OCI-LY1 (cell line): ENCODE data around the gene NOL8.

ENCODE experiments used
- H2AFZ ChIP-seq: fragments of 200-600 bp; sonication (generic), shearing (Covaris generic); 2 replicates; pipeline ENCODE4 v1.6.0; 2014; ENCODE audit warnings: antibody characterized with exemption, mild to moderate bottlenecking, low read length
- H3F3A ChIP-seq: fragments of 200-600 bp; sonication (generic), shearing (Covaris generic); 2 replicates; pipeline ENCODE4 v1.6.0; 2014; ENCODE audit warnings: mild to moderate bottlenecking, antibody characterized with exemption, low read length, moderate library complexity; ENCODE audit not compliant: insufficient read depth
- H3K27ac ChIP-seq: fragments of 200-600 bp; sonication (generic); 2 replicates; pipeline ENCODE4 v1.5.1; 2014; ENCODE audit warnings: low read length, mixed run types, mild to moderate bottlenecking, low read depth; ENCODE audit not compliant: poor library complexity, severe bottlenecking
- H3K27me3 ChIP-seq: fragments of 200-600 bp; sonication (generic); 2 replicates; pipeline ENCODE4 v1.6.0; 2014; ENCODE audit warnings: antibody characterized with exemption, mild to moderate bottlenecking, low read length, moderate library complexity; ENCODE audit not compliant: insufficient read depth
- H3K36me3 ChIP-seq: fragments of 200-600 bp; sonication (generic); 2 replicates; pipeline ENCODE4 v1.6.1; 2014; ENCODE audit warnings: mild to moderate bottlenecking, antibody characterized with exemption, low read length, moderate library complexity, mixed read lengths; ENCODE audit not compliant: insufficient read depth
- H3K4me1 ChIP-seq: fragments of 200-600 bp; sonication (generic); 2 replicates; pipeline ENCODE4 v1.5.1; 2014; ENCODE audit warnings: mild to moderate bottlenecking, low read length, moderate library complexity; ENCODE audit not compliant: insufficient read depth, severe bottlenecking
- H3K4me2 ChIP-seq: fragments of 200-600 bp; sonication (generic), shearing (Covaris generic); 2 replicates; pipeline ENCODE4 v1.6.1; 2014; ENCODE audit warnings: low read length
- H3K4me3 ChIP-seq: fragments of 200-600 bp; sonication (generic); 2 replicates; pipeline ENCODE4 v1.5.1; 2014; ENCODE audit warnings: low read length, low read depth, mild to moderate bottlenecking, mixed read lengths; ENCODE audit not compliant: poor library complexity, severe bottlenecking
- H3K79me2 ChIP-seq: fragments of 200-600 bp; shearing (Covaris generic); 2 replicates; pipeline ENCODE4 v1.6.1; 2016; ENCODE audit warnings: mixed run types, low read length, mixed read lengths; ENCODE audit not compliant: insufficient read depth
- H3K9ac ChIP-seq: fragments of 200-600 bp; sonication (generic), shearing (Covaris generic); 2 replicates; pipeline ENCODE4 v1.6.1; 2014; ENCODE audit warnings: mild to moderate bottlenecking, low read length, mixed read lengths
- H3K9me2 ChIP-seq: fragments of 200-600 bp; sonication (generic), shearing (Covaris generic); 2 replicates; pipeline ENCODE4 v1.6.1; 2014; ENCODE audit warnings: low read depth, mild to moderate bottlenecking, low read length, mixed read lengths
- H3K9me3 ChIP-seq: fragments of 200-600 bp; shearing (Covaris generic); 2 replicates; pipeline ENCODE4 v1.6.1; 2014; ENCODE audit warnings: low read length, mixed read lengths
- H4K20me1 ChIP-seq: fragments of 200-600 bp; sonication (generic), shearing (Covaris generic); 2 replicates; pipeline ENCODE4 v1.6.0; 2016; ENCODE audit warnings: mild to moderate bottlenecking, low read length; ENCODE audit not compliant: insufficient read depth
- CTCF ChIP-seq: fragments of 200-600 bp; sonication (generic), shearing (Covaris generic); IDR thresholded peaks from 2 replicates; pipeline ENCODE4 v1.5.1; 2017; ENCODE audit warnings: mild to moderate bottlenecking, antibody characterized with exemption, low read length, moderate library complexity, mixed read lengths
- EZH2 ChIP-seq: fragments of 200-600 bp; sonication (generic), shearing (Covaris generic); IDR thresholded peaks from 2 replicates; pipeline ENCODE4 v1.8.0; 2017; ENCODE audit warnings: borderline replicate concordance, mixed run types, mild to moderate bottlenecking, antibody characterized with exemption, low read length, moderate library complexity, mixed read lengths

NOL8 gene

GRCh38 chr9:92254381-92255337, 70.5 kb downstream of the NOL8 start:
- Histone ChIP-seq H3K9ac (no peak overlapping the region), H3K36me3 (peaks cover 99% of the 10 kb centered on the region), H3K9me3 (no peaks in the 10 kb centered on the region), H2AFZ (no peak overlapping the region), H3K4me1 (no peaks in the 10 kb centered on the region), H3K27ac (no peak overlapping the region), H3F3A (no peaks in the 10 kb centered on the region), H3K79me2 (no peaks in the 10 kb centered on the region), H3K9me2 (no peaks in the 10 kb centered on the region), H4K20me1 (no peaks in the 10 kb centered on the region), H3K27me3 (no peaks in the 10 kb centered on the region), H3K4me3 (no peak overlapping the region), H3K4me2 (no peak overlapping the region)
- TF ChIP-seq CTCF (no peak), EZH2 (no peak)

GRCh38 chr9:92253656-92254055, 71.5 kb downstream of the NOL8 start:
- Histone ChIP-seq H3K4me2 (no peak overlapping the region), H3K9ac (no peak overlapping the region), H3K4me3 (no peak overlapping the region), H3K4me1 (no peaks in the 10 kb centered on the region), H3K27me3 (no peaks in the 10 kb centered on the region), H3K9me3 (no peaks in the 10 kb centered on the region), H3K79me2 (no peaks in the 10 kb centered on the region), H3K9me2 (no peaks in the 10 kb centered on the region), H2AFZ (no peak overlapping the region), H3K36me3 (peaks cover 99% of the 10 kb centered on the region), H4K20me1 (no peaks in the 10 kb centered on the region), H3K27ac (no peak overlapping the region), H3F3A (no peaks in the 10 kb centered on the region)
- TF ChIP-seq CTCF (no peak), EZH2 (no peak)

- Histone ChIP-seq H4K20me1 (no peaks in the 10 kb centered on the region), H3K4me2 (no peak overlapping the region), H3K79me2 (no peaks in the 10 kb centered on the region), H3K9me3 (no peaks in the 10 kb centered on the region), H3K9ac (no peak overlapping the region), H3K4me3 (no peak overlapping the region), H3F3A (no peaks in the 10 kb centered on the region), H3K27ac (no peak overlapping the region), H3K27me3 (no peaks in the 10 kb centered on the region), H2AFZ (no peak overlapping the region), H3K9me2 (no peaks in the 10 kb centered on the region), H3K4me1 (no peaks in the 10 kb centered on the region), H3K36me3 (peaks cover 100% of the 10 kb centered on the region)
- TF ChIP-seq CTCF (no peak), EZH2 (no peak)
Measured at GRCh38 chr9:92247981-92248380, 77.2 kb downstream of the NOL8 start.
